SK-N-SH (cell line): ENCODE data around the gene CDH4.

Experiments
- CTCF ChIP-seq: fragments of 200-600 bp; sonication (generic); IDR thresholded peaks from 2 replicates; pipeline ENCODE4 v1.6.1; 2017; ENCODE audit warnings: antibody characterized with exemption, mild to moderate bottlenecking, moderate library complexity
- FOXJ3 ChIP-seq: sonication (generic); formaldehyde crosslinking; IDR thresholded peaks from 2 replicates; pipeline ENCODE4 v1.5.1; 2020; ENCODE audit warnings: mild to moderate bottlenecking, missing genetic modification reagents
- RAD21 ChIP-seq: IDR thresholded peaks from 2 replicates; pipeline ENCODE4 v1.6.1; 2012; ENCODE audit warnings: mild to moderate bottlenecking, low read length
- TAF1 ChIP-seq: IDR thresholded peaks from 2 replicates; pipeline ENCODE4 v1.6.1; 2012; ENCODE audit warnings: low read depth, mild to moderate bottlenecking, low read length, moderate library complexity, borderline replicate concordance
- TF ChIP-seq, protein P1 (sequence below): IDR thresholded peaks from 2 replicates; pipeline ENCODE4 v1.4.0; 2012; ENCODE audit warnings: low read depth

DNA sequence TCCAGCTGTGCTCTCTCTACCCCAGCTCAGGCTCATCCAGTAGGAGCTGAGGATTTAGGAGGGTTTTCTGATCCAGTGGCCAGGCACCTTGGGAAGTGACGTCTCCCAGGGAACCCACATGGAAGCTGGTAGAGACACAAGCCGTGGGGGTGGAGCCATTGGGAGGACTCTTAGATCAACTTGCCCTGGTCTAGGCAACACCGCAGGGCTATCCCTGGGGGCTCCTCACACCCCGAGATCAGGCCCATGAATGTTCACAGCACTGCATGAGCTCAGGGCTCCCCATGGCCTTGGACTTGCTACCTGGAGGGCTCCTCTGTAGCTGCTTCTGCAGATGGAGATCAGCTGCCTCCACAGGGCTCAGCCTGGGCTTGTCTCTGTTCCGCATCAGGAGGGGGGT is 112.1 kb downstream of the CDH4 start:
- TF ChIP-seq TAF1 (no peak), FOXJ3 (no peak), CTCF (no peak), RAD21 (no peak)
- TF ChIP-seq, protein P1, sequence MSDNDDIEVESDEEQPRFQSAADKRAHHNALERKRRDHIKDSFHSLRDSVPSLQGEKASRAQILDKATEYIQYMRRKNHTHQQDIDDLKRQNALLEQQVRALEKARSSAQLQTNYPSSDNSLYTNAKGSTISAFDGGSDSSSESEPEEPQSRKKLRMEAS, result no peak
